Measurements from ENCODE around the gene CERCAM.
"Not testable (repeated sequence)": the region's sequence is repeated elsewhere in the genome, so short reads cannot be mapped to it uniquely, and the experiment has no call there.

CERCAM gene

GRCh38 chr9:128409978-128410377, 10.7 kb upstream of the CERCAM start:
- in situ Hi-C loops (cut with MboI; ENCODE audit: low pct_unique_long_range_greater_than_20kb, low sequenced_read_pairs, unreplicated experiment): no loop called here
- TF ChIP-seq, protein P1, sequence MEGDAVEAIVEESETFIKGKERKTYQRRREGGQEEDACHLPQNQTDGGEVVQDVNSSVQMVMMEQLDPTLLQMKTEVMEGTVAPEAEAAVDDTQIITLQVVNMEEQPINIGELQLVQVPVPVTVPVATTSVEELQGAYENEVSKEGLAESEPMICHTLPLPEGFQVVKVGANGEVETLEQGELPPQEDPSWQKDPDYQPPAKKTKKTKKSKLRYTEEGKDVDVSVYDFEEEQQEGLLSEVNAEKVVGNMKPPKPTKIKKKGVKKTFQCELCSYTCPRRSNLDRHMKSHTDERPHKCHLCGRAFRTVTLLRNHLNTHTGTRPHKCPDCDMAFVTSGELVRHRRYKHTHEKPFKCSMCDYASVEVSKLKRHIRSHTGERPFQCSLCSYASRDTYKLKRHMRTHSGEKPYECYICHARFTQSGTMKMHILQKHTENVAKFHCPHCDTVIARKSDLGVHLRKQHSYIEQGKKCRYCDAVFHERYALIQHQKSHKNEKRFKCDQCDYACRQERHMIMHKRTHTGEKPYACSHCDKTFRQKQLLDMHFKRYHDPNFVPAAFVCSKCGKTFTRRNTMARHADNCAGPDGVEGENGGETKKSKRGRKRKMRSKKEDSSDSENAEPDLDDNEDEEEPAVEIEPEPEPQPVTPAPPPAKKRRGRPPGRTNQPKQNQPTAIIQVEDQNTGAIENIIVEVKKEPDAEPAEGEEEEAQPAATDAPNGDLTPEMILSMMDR (IDR thresholded peaks at IDR 0.05; ENCODE audit: extremely low read depth, insufficient read depth, missing control alignments): no peak

GRCh38 chr9:128411364-128412119, 9.1 kb upstream of the CERCAM start:
- in situ Hi-C loops (cut with MboI; ENCODE audit: low pct_unique_long_range_greater_than_20kb, low sequenced_read_pairs, unreplicated experiment): no loop called here
- DNase-seq (ENCODE audit: low spot score): no peak

More at GRCh38 chr9:128409978-128410377, 10.7 kb upstream of the CERCAM start:
- DNase-seq (ENCODE audit: low spot score): no peak

GRCh38 chr9:128412120-128412790, 8.4 kb upstream of the CERCAM start:
- DNase-seq (ENCODE audit: low spot score): no peak
- in situ Hi-C loops (cut with MboI; ENCODE audit: low pct_unique_long_range_greater_than_20kb, low sequenced_read_pairs, unreplicated experiment): no loop called here
- TF ChIP-seq, protein P1 (IDR thresholded peaks at IDR 0.05; ENCODE audit: extremely low read depth, insufficient read depth, missing control alignments): peak; percentile 56

More at GRCh38 chr9:128411364-128412119, 9.1 kb upstream of the CERCAM start:
- TF ChIP-seq, protein P1 (IDR thresholded peaks at IDR 0.05; ENCODE audit: extremely low read depth, insufficient read depth, missing control alignments): no peak

DNA sequence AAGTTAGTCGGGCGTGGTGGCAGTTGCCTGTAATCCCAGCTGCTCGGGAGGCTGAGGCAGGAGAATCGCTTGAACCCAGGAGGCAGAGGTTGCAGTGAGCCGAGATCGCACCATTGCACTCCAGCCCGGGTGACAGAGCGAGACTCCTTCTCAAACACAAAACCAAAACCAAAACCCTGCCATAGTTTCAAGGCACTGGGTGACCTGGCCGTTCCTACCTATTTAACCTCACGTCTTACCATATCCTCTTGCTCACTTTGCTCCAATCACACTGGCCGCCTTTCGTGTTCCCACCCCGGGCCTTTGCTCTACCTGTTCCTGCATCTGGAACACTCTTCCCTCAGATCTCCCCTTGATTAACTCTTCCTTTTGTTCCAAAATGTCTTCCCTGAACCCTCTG, 6.9 kb upstream of the CERCAM start:
- DNase-seq (ENCODE audit: low spot score); in situ Hi-C loops (cut with MboI; ENCODE audit: low pct_unique_long_range_greater_than_20kb, low sequenced_read_pairs, unreplicated experiment): not testable (repeated sequence)

- TF ChIP-seq, protein P1 (IDR thresholded peaks at IDR 0.05; ENCODE audit: extremely low read depth, insufficient read depth, missing control alignments): no peak
- in situ Hi-C loops (cut with MboI; ENCODE audit: low pct_unique_long_range_greater_than_20kb, low sequenced_read_pairs, unreplicated experiment): no loop called here
- no peak for DNase-seq (ENCODE audit: low spot score)
Measured at GRCh38 chr9:128414461-128414860, 6.2 kb upstream of the CERCAM start.

- in situ Hi-C loops (cut with MboI; ENCODE audit: low pct_unique_long_range_greater_than_20kb, low sequenced_read_pairs, unreplicated experiment): no loop called here
- TF ChIP-seq, protein P1 (IDR thresholded peaks at IDR 0.05; ENCODE audit: extremely low read depth, insufficient read depth, missing control alignments): no peak
- no peak for DNase-seq (ENCODE audit: low spot score)
Measured at GRCh38 chr9:128415281-128415680, 5.4 kb upstream of the CERCAM start.

DNA sequence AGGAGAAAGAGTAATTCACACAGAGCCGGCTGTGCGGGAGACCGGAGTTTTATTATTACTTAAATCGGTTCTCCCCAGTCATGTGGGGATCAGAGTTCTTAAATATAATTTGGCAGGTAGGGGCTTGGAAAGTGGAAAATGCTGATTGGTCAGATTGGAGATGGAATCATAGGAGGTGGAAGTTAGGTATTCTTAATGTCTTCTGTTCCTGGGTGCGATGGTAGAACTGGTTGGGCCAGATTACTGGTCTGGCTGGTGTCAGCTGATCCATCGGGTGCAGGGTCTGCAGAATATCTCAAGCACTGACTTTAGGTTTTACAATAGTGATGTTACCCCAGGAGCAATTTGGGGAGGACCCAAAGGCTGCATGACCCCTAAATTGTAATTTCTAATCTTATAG, 4.6 kb upstream of the CERCAM start:
- in situ Hi-C loops (cut with MboI; ENCODE audit: low pct_unique_long_range_greater_than_20kb, low sequenced_read_pairs, unreplicated experiment): no loop called here
- TF ChIP-seq, protein P1 (IDR thresholded peaks at IDR 0.05; ENCODE audit: extremely low read depth, insufficient read depth, missing control alignments): no peak

More for the DNA sequence above, 4.6 kb upstream of the CERCAM start:
- no peak for DNase-seq (ENCODE audit: low spot score)
